Measurements from ENCODE around the gene ATAT1.

DNA sequence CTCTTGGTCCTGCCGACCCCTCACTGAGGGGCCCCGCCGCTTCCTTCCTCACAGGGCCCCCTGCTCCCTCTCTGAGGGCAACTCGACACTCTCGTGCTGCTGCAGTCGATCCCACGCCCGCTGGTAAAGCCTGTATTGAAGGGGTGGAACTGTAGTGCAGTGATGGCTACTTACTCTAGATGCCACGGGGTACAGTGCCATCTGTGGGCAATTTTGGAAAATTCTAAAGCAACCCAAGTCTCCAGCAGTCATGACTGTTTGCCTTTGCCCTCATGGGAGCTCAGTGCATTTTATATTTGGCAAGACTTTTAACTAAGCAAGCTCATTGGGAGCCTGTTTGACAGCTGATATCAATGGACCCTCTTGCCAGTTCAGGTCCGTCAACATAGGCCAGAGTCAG, 13.8 kb downstream of the ATAT1 start:
- TF ChIP-seq, protein P1, sequence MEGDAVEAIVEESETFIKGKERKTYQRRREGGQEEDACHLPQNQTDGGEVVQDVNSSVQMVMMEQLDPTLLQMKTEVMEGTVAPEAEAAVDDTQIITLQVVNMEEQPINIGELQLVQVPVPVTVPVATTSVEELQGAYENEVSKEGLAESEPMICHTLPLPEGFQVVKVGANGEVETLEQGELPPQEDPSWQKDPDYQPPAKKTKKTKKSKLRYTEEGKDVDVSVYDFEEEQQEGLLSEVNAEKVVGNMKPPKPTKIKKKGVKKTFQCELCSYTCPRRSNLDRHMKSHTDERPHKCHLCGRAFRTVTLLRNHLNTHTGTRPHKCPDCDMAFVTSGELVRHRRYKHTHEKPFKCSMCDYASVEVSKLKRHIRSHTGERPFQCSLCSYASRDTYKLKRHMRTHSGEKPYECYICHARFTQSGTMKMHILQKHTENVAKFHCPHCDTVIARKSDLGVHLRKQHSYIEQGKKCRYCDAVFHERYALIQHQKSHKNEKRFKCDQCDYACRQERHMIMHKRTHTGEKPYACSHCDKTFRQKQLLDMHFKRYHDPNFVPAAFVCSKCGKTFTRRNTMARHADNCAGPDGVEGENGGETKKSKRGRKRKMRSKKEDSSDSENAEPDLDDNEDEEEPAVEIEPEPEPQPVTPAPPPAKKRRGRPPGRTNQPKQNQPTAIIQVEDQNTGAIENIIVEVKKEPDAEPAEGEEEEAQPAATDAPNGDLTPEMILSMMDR (IDR thresholded peaks at IDR 0.05 in 8 of 11, conservative IDR thresholded peaks at IDR 0.05 in 3 of 11), result no peak
- no peak for TF ChIP-seq POLR2A (IDR thresholded peaks at IDR 0.05)

All from spleen (tissue), 7 donors.